Activated naive CD8-positive, alpha-beta T cell treated with anti-CD3 and anti-CD28 coated beads, Interleukin-2, amount 50 U/mL, for 24 hours (primary cell): ENCODE measurements around the gene ZNF646.

Experiments used
- ATAC-seq: fragments of 150-1000 bp; cut with Tn5 transposase; one replicate; pipeline ENCODE4 v1.10.0; 2021
- DNase-seq: peaks from one replicate; pipeline ENCODE4 v3.0.0; 2021
- H3K27ac Mint-ChIP-seq: one replicate; pipeline ENCODE4 v1.8.0; 2021; ENCODE audit warnings: mild to moderate bottlenecking, mixed read lengths
- H3K27me3 Mint-ChIP-seq: one replicate; pipeline ENCODE4 v1.8.0; 2021; ENCODE audit warnings: mixed read lengths
- H3K36me3 Mint-ChIP-seq: one replicate; pipeline ENCODE4 v1.8.0; 2021; ENCODE audit warnings: low read depth, mixed read lengths
- H3K4me1 Mint-ChIP-seq: one replicate; pipeline ENCODE4 v1.8.0; 2021; ENCODE audit warnings: mixed read lengths
- H3K4me3 Mint-ChIP-seq: one replicate; pipeline ENCODE4 v1.8.0; 2021; ENCODE audit warnings: mild to moderate bottlenecking, moderate library complexity, mixed read lengths
- H3K9me3 Mint-ChIP-seq: one replicate; pipeline ENCODE4 v1.8.0; 2021; ENCODE audit warnings: mixed read lengths

Gene ZNF646

DNA sequence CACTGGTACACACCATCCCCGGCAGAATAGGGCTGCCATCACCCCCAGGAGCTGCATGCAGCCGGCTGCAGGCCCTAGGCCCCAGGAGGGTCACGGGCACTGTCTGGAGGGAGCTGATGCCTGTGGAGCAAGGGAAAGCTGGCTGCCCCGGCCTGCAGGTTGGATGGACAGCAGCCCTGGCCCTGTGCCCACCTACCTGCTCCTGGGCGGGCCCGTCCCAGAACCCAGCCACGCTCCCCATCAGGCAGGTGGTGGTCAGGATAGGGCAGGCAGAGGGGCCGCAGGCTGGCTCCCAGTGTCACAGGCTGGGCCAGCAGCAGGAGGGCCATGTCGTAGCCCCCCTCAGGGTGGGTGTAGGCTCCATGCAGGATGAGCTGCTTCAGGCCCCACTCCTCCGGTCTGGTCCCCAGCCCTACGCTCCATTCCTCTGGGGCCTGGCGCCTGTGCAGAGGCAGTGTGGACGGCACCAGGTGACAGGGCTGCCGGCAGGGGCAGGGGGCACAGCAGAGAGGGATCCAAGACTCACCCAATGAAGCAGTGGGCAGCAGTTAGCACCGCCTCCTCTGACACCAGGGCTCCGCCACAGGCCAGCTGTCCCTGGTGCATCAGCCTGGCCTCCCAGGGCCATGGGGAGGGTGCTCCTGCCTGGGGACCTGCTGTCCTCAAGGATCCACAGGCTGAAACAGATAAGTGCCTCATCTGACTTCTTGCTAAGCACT, 10.5 kb downstream of the ZNF646 start:
- Mint-ChIP-seq H3K27me3 (no peaks in the 10 kb centered on the region), H3K9me3 (no peaks in the 10 kb centered on the region), H3K4me3 (no peak overlapping the region), H3K36me3 (peaks cover 6% of the 10 kb centered on the region), H3K27ac (no peak overlapping the region), H3K4me1 (peaks cover 2% of the 10 kb centered on the region)
- ATAC-seq (no peak), DNase-seq (no peak)

DNA sequence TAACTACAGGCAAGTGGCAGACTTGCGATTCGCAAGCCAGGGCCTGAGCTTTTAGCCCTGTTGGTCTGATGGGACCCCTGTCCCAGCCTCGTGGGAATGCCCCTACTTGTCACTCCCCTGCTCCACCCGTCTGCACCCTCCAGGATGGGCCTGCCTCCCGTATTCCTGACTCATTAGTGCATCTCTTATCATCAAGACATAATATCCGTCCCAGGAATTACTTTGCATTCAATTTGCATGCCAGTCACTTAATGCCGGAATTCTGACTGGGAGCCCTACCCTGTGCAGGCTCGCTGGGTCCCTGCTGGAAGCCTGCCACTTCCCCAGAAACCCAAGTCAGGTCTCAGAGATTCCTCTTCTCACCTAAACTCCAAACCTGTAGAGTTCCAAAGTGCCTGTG, 11.2 kb downstream of the ZNF646 start:
- Mint-ChIP-seq H3K4me1 (peaks cover 2% of the 10 kb centered on the region), H3K36me3 (peaks cover 6% of the 10 kb centered on the region), H3K9me3 (no peaks in the 10 kb centered on the region), H3K27ac (no peak overlapping the region), H3K4me3 (no peak overlapping the region), H3K27me3 (no peaks in the 10 kb centered on the region)
- DNase-seq = no peak
- no peak for ATAC-seq

DNA sequence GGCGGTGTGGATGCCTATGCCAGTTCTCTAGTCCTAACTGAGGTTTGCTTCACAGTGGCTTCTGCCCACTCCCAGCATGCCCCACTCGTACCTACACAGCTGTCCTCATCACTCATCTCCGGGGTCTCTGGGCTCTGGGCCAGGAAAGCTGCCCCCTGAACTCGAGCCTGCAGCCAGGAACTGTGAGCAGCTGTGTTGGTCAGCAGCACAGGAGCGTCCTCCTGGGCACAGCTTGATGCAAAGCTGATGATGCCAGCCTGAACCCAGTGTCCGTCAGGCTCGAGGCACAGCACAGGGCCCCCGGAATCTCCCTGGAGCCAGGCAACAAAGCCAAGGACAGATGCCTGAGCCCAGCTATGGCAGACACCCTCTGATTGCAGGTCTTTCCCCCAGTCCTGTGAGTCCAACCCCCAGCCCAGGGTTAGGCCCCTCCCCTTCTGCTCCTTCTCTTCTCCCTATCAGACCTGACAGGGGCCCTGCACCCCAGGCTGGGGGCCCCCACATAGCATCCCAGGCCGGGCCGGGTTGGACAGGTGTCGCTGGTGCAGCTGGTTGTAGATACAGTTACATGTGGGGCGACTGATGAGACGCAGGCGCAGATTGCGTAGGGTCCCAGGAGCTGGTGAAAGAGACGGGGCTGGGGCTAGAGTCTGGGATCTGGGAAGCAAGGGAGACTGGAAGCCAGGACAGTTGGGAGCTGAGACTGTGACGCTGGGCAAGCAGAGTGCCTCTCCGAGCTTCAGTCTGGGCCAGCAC, 11.8 kb downstream of the ZNF646 start:
- ATAC-seq (no peak), DNase-seq (no peak)
- peaks cover 6% of the 10 kb centered on the region for H3K4me1 Mint-ChIP-seq
- H3K9me3 Mint-ChIP-seq = no peaks in the 10 kb centered on the region
- H3K36me3 Mint-ChIP-seq = peaks cover 5% of the 10 kb centered on the region
- H3K27ac Mint-ChIP-seq = peak overlapping the region; percentile 13
- H3K27me3 Mint-ChIP-seq = no peaks in the 10 kb centered on the region
- no peak overlapping the region for H3K4me3 Mint-ChIP-seq

DNA sequence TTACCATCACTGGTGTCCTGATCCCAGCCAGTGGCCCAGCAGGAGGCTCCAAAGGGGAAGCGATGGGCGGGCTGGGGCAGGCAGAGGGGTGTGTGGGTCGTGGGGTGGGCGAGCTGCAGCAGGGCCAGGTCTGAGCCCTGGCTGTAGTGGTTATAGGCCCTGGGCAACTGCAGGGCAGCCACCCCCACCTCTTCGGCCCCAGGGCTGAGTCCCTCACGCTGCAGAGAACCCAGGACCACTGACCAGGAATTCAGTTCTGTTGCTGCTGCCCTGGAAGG, 12.3 kb downstream of the ZNF646 start:
- no peak for DNase-seq
- Mint-ChIP-seq H3K27ac (no peak overlapping the region), H3K36me3 (peaks cover 8% of the 10 kb centered on the region)

DNA sequence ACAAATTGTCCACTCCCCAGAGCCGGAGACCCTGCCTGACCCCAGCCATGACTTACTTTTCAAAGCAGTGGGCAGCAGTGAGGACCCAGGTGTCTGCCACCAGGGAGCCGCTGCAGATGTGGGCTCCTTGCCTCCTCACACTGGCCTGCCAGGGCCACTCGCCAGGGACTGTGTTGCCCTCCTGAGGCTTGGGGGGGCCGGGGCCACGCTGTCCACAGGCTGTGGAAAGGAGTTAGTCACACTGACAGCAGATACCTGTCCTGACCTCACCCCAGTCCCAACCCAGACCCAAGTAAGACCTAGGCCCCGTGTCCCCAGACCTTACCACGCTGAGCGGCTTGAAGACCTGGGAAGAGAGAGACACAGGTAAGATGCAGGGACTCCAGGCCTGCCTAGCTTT, 13.3 kb downstream of the ZNF646 start:
- ATAC-seq (no peak), DNase-seq (no peak)
- no peaks in the 10 kb centered on the region for H3K9me3 Mint-ChIP-seq
- H3K36me3 Mint-ChIP-seq = peaks cover 6% of the 10 kb centered on the region
- H3K4me3 Mint-ChIP-seq = no peak overlapping the region
- H3K27ac Mint-ChIP-seq = no peak overlapping the region
- no peaks in the 10 kb centered on the region for H3K27me3 Mint-ChIP-seq
- peaks cover 4% of the 10 kb centered on the region for H3K4me1 Mint-ChIP-seq

More for the DNA sequence above, 12.3 kb downstream of the ZNF646 start:
- no peak for ATAC-seq
- Mint-ChIP-seq H3K9me3 (no peaks in the 10 kb centered on the region), H3K4me1 (peaks cover 6% of the 10 kb centered on the region), H3K4me3 (no peak overlapping the region), H3K27me3 (no peaks in the 10 kb centered on the region)

DNA sequence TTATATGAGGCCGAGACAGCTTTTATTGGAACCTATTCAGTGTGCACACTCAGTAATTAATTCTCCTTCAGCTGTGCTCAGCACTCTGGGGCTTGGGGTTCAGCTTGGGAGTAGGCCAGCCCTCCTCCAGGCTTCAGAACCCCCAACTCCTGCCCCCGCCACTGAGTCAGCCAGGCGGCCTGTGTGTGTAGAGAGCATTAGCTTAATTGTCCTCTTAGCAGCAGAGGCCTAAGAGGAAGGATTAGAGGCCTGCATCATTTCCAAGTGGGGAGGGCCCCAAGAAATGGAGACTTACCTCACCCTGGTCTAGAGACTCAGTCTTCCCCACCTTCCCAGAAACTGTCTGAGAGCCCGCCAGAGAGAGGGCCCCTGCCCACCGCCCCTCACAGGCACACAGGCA, 13.7 kb downstream of the ZNF646 start:
- H3K4me3 Mint-ChIP-seq = no peak overlapping the region
- H3K9me3 Mint-ChIP-seq = no peaks in the 10 kb centered on the region
- H3K27me3 Mint-ChIP-seq = no peaks in the 10 kb centered on the region
- peaks cover 6% of the 10 kb centered on the region for H3K36me3 Mint-ChIP-seq
- ATAC-seq = no peak
- no peak for DNase-seq
- no peak overlapping the region for H3K27ac Mint-ChIP-seq
- peaks cover 4% of the 10 kb centered on the region for H3K4me1 Mint-ChIP-seq

DNA sequence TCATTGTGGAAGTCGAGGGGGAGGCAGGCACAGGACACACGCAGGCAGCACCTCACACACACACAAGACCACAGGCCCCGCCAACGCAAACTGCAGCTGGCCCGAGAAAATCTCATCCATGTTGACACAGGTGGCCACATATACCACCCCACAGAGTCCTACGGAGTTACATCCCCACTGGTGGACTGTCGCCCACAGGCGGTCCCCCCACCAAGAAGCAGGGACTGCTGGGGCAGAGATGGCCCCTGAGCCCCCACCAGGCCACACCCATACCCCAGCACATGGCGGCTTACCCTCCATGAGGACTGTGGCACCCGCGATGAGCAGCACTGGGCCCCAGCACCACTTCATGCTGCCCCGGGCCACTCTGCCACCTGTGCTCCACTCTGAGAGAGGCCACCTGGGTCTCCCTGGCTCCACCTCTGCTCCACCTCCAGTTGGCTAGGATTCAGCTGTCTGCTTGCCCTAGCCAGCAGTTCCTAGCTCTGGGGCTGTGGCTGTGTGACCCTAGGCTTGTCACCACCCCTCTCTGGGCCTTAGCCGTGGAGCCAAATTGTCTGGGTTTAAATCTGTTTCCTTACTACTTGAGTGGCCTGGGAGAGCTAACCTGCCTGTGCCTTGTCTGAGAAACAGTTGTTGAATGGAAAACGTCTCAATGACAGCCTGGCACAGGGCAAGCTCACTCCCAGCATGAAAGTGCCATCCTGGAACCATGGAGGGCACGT, 14.4 kb downstream of the ZNF646 start, which contains the start of gene PRSS53:
TSS of gene PRSS53 (minus strand) at position 485 of the 725 bp plus-strand sequence. CDS start at position 351, 134 bp downstream.
- Mint-ChIP-seq H3K4me3 (no peak within 1 kb of the TSS), H3K9me3 (no peaks in the 10 kb centered on the region)
- ATAC-seq = no peak

DNA sequence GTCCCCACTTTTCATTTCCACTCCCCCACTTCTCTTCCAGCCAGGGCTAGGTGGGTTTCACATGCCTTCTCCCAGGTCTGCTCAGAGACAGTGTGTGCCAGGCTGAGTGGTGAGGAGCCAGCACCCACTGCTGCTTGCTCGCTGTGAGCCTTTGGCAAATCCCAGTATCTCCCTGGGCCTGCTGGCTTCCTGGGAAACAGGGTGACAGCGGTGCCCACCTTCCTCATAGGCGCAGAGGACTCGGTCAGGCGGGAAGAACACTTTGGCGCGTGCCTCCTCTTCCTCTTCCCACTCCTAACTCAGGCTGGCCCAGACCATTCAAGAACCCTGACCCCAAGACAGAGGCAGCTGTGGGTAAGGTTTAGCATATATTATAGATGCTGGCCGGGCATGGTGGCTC, 15.0 kb downstream of the ZNF646 start:
- H3K27ac Mint-ChIP-seq = peak overlapping the region; percentile 55
- H3K4me1 Mint-ChIP-seq = peaks cover 10% of the 10 kb centered on the region
- H3K27me3 Mint-ChIP-seq = no peaks in the 10 kb centered on the region
- H3K36me3 Mint-ChIP-seq = peaks cover 6% of the 10 kb centered on the region
- DNase-seq (no peak), ATAC-seq (no peak)
- H3K9me3 Mint-ChIP-seq = no peaks in the 10 kb centered on the region
- no peak overlapping the region for H3K4me3 Mint-ChIP-seq

More for the DNA sequence above, 14.4 kb downstream of the ZNF646 start, which contains the start of gene PRSS53:
- peaks cover 6% of the 10 kb centered on the region for H3K36me3 Mint-ChIP-seq
- no peaks in the 10 kb centered on the region for H3K27me3 Mint-ChIP-seq
- no peak for DNase-seq
- H3K4me1 Mint-ChIP-seq = peaks cover 4% of the 10 kb centered on the region
- H3K27ac Mint-ChIP-seq = peak within 1 kb of the TSS; percentile 55

DNA sequence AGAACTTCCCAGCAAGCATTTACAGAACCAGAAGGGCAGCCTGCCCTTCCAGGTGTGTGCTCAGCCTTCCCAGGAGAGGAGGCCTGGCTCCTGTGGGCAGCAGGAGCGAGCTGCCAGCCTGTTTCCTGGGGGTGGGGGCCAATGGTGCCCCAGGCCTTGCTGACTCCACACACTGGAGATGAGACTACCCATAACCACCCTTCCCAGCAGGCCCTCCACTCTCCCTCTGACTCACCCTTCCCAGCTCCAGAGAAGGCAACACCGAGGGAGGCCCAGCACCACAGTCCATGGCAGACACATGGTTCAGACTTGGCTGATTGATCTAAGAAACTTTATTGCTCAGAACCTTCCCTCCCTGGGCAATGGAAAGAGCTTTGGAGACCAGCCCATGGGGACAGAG, 16.3 kb downstream of the ZNF646 start:
- DNase-seq (no peak), ATAC-seq (no peak)
- Mint-ChIP-seq H3K27ac (no peak overlapping the region), H3K4me1 (peaks cover 19% of the 10 kb centered on the region), H3K27me3 (no peaks in the 10 kb centered on the region), H3K36me3 (peaks cover 6% of the 10 kb centered on the region), H3K4me3 (no peak overlapping the region), H3K9me3 (no peaks in the 10 kb centered on the region)

DNA sequence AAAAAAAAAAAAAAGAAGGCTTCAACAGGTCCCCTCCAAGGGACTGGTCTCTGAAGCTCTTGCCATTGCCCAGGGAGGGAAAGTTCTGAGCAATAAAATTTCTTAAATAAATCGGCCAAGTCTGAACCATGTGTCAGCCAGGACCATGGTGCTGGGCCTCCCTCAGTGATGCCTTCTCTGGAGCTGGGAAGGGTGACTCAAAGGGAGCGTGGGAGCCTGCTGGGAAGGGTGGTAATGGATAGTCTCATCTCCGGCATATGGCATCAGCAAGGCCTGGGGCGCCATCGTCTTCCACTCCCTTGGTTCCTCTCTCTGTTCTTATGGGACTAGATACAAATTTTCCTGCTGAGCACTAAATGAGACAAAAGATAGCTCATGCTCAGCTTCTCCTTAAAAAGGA, 18.1 kb downstream of the ZNF646 start:
- Mint-ChIP-seq H3K9me3 (no peaks in the 10 kb centered on the region), H3K27me3 (no peaks in the 10 kb centered on the region), H3K36me3 (peaks cover 6% of the 10 kb centered on the region), H3K4me3 (peak overlapping the region; percentile 26), H3K4me1 (peaks cover 25% of the 10 kb centered on the region), H3K27ac (no peak overlapping the region)
- ATAC-seq = no peak
- DNase-seq = no peak

DNA sequence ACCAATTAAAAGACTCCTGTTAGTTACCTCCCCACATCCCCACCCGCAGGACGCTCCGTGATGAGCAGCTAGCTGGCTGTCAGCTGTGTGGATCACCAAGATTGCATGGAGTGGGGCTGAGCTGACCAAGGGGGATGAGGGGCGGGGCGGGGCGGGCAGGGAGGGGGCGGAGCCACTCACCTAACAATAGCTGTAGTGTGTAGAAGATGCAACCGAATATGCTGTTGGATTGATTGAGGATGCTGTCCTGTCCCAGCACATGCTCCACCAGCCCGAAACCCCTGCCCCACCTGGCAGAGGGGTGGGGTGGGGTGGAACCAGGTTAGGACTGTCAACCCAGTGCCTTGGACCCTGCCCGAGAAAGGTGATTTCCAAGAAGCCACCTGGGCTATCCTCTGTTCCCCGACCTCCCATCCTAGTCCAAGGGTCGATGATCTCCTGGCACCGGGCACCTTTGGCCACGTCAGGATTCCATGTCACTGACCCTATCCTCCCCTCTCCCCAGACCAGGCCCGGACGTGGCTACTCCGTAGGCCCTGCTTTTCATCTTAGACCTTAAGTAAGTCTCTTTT, 19.0 kb downstream of the ZNF646 start:
- no peaks in the 10 kb centered on the region for H3K27me3 Mint-ChIP-seq
- no peaks in the 10 kb centered on the region for H3K9me3 Mint-ChIP-seq
- no peak overlapping the region for H3K27ac Mint-ChIP-seq
- no peak for DNase-seq
- peaks cover 6% of the 10 kb centered on the region for H3K36me3 Mint-ChIP-seq
- peaks cover 25% of the 10 kb centered on the region for H3K4me1 Mint-ChIP-seq
- no peak for ATAC-seq
- peak overlapping the region; percentile 97 for H3K4me3 Mint-ChIP-seq

DNA sequence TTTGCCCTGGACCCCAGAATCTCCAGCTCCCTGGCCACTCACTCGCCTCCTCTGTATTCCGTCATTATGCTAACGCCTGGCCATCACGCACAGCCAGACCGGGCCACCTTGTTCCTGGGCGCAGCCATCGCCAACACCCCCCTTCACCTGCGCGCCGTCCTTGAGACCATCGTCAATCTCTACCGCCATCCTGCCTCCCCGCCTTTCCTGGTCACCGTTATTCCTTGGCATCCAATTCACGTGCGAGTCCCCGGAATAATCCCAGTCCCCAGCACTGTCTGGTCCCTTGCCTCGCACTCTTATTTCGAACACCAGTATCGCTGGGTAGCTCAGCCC, 19.8 kb downstream of the ZNF646 start:
- no peaks in the 10 kb centered on the region for H3K9me3 Mint-ChIP-seq
- DNase-seq (peak; percentile 21), ATAC-seq (no peak)

DNA sequence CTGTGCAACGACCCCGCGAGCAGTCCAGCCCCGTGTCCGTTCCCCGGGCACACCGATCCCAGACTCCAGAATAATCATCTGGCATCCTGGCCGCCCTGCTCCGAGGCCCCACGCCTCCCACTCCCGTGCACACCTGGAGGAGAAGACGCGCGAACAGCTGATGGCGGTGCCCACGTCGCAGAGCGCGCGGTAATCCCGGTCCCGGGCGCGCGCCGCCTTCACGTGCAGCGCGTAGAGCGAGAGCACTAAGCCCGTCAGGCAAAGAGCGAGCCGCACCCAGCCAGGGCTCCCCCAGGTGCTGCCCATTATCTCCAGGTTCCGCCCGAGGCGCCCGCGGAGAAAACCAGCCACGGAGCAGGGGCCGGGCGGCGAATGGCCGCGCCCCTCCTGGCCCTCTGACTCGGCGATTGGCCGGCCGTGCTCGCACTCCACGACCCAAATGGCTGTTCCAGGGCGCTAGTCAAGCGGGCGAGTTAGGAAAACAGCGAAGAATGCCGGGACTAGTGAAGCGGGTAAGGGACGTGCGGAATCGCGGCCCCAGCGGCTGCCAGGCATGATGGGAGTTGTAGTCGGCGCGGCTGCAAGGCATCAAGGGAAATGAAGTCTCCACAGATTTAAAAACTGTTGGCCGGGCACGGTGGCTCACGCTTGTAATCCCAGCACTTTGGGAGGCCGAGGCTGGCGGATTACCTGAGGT, 20.4 kb downstream of the ZNF646 start, which contains the start of gene VKORC1:
TSS of gene VKORC1 (minus strand) at position 374 of the 697 bp plus-strand sequence. CDS start at position 306, 68 bp downstream.
- peak; percentile 92 for ATAC-seq
- no peaks in the 10 kb centered on the region for H3K27me3 Mint-ChIP-seq
- peak; percentile 88 for DNase-seq
- H3K27ac Mint-ChIP-seq = peak within 1 kb of the TSS; percentile 88
- H3K9me3 Mint-ChIP-seq = no peaks in the 10 kb centered on the region
- H3K4me3 Mint-ChIP-seq = peak within 1 kb of the TSS; percentile 97
- peaks cover 6% of the 10 kb centered on the region for H3K36me3 Mint-ChIP-seq
- peaks cover 25% of the 10 kb centered on the region for H3K4me1 Mint-ChIP-seq

More for the DNA sequence above, 19.8 kb downstream of the ZNF646 start:
- Mint-ChIP-seq H3K27me3 (no peaks in the 10 kb centered on the region), H3K4me1 (peaks cover 25% of the 10 kb centered on the region), H3K36me3 (peaks cover 6% of the 10 kb centered on the region), H3K27ac (peak overlapping the region; percentile 88), H3K4me3 (peak overlapping the region; percentile 97)
